Measurements from ENCODE around the gene RAB3D. TPM values are rescaled to one million over a fixed set of nuclear protein-coding genes. Genes with fewer than 3 reads are reported as not detected.

RAB3D gene
- total and polyA plus RNA-seq, 10 of the 15 experiments (the other 5 are each of a cell fraction or from before 2014, with no cell fraction given), result 1.1 to 15.7 (median 6.2) TPM

DNA sequence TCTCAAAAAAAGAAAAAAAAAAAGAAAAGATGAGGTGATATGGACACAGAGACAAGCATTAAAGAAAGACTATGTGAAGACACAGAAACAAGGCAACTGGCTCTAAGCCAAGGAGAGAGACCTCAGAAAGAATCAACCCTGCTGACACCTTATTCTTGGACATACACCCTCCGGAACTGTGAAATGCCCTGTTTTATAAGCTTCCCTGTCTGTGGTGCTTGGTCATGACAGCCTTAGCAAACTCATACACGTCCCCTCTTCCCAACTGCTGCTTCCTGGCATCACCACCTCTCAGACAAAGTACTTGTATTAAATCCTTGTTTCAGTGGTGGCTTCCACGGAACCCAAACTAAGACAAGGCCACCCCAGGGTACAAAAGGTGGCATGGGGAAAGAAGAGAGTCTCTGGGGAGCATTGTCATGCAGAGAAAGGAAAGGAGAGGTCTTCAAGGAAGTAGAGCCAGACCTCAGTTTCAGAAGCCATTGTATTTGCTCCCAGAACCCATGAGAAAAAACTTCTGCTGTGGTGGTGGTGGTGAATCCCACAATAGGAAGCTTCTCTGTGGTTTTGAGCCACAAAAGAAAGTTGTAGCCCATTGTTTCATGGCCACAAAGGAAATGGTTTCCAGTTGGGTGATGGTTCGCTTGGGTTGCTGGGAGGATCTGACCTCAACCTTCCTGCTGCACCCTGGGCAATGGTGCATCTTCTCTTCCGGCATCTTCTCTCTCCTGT lies 59.8 kb downstream of the RAB3D start (continued):
- TF ChIP-seq, protein P1, sequence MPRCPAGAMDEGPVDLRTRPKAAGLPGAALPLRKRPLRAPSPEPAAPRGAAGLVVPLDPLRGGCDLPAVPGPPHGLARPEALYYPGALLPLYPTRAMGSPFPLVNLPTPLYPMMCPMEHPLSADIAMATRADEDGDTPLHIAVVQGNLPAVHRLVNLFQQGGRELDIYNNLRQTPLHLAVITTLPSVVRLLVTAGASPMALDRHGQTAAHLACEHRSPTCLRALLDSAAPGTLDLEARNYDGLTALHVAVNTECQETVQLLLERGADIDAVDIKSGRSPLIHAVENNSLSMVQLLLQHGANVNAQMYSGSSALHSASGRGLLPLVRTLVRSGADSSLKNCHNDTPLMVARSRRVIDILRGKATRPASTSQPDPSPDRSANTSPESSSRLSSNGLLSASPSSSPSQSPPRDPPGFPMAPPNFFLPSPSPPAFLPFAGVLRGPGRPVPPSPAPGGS (IDR thresholded peaks at IDR 0.05; ENCODE audit: borderline replicate concordance, insufficient read depth, low read depth, low read length, poor library complexity, severe bottlenecking), result peak; percentile 47
- TF ChIP-seq SMC3 (IDR thresholded peaks at IDR 0.05; ENCODE audit: borderline replicate concordance, low read length) (no peak), IKZF1 (conservative IDR thresholded peaks at IDR 0.05) (peak; percentile 88), FOXM1 (IDR thresholded peaks at IDR 0.05; ENCODE audit: low read depth, low read length) (peak; percentile 80), HDAC2 (IDR thresholded peaks at IDR 0.05) (no peak), EED (IDR thresholded peaks at IDR 0.05; ENCODE audit: low read depth) (peak; percentile 94), CEBPB (IDR thresholded peaks at IDR 0.05; ENCODE audit: borderline replicate concordance in 1 of 2, low read depth in 2 of 2, low read length in 2 of 2) (0 out of 4 replicates have a peak, but pooled peaks of 1 of the 2 experiments have one; percentile 69), IKZF2 (IDR thresholded peaks at IDR 0.05) (peak; percentile 92 to 95), MEF2B (IDR thresholded peaks at IDR 0.05; ENCODE audit: partially characterized antibody, poor library complexity, severe bottlenecking) (peak; percentile 86), GABPA (IDR thresholded peaks at IDR 0.05; ENCODE audit: low read depth) (peak; percentile 57; the same call in 1 of the 2 replicates), TCF7 (IDR thresholded peaks at IDR 0.05; ENCODE audit: borderline replicate concordance) (peak; percentile 18; the same call in 1 of the 2 replicates), EP300 (IDR thresholded peaks at IDR 0.05; ENCODE audit: borderline replicate concordance in 1 of 2, control insufficient read depth in 1 of 2, low read depth in 2 of 2, low read length in 2 of 2) (peak in 1 of 2 experiments; percentile 57; a peak in 1 of 4 replicates), BCL11A (IDR thresholded peaks at IDR 0.05; ENCODE audit: low read depth, low read length) (0 out of 2 replicates have a peak, but pooled peaks have one; percentile 25), MTA2 (IDR thresholded peaks at IDR 0.05; ENCODE audit: low read depth) (peak; percentile 45; the same call in 1 of the 2 replicates), NR2C2 (IDR thresholded peaks at IDR 0.05; ENCODE audit: borderline replicate concordance, control insufficient read depth, insufficient read length, low read depth) (no peak), ATF7 (IDR thresholded peaks at IDR 0.05; ENCODE audit: low read depth) (peak; percentile 56; the same call in 1 of the 2 replicates), SRF (IDR thresholded peaks at IDR 0.05; ENCODE audit: low read depth in 2 of 2, low read length in 2 of 2) (no peak), NFIC (IDR thresholded peaks at IDR 0.05; ENCODE audit: low read depth, low read length) (peak; percentile 92), PML (IDR thresholded peaks at IDR 0.05; ENCODE audit: low read length) (peak; percentile 46; the same call in 1 of the 2 replicates), IRF4 (IDR thresholded peaks at IDR 0.05; ENCODE audit: low read depth, low read length) (peak; percentile 49; the same call in 1 of the 2 replicates)
- TF ChIP-seq, protein P2, sequence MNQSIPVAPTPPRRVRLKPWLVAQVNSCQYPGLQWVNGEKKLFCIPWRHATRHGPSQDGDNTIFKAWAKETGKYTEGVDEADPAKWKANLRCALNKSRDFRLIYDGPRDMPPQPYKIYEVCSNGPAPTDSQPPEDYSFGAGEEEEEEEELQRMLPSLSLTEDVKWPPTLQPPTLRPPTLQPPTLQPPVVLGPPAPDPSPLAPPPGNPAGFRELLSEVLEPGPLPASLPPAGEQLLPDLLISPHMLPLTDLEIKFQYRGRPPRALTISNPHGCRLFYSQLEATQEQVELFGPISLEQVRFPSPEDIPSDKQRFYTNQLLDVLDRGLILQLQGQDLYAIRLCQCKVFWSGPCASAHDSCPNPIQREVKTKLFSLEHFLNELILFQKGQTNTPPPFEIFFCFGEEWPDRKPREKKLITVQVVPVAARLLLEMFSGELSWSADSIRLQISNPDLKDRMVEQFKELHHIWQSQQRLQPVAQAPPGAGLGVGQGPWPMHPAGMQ (IDR thresholded peaks at IDR 0.05; ENCODE audit: borderline replicate concordance), result peak; percentile 66; the same call in 1 of the 2 replicates
- TF ChIP-seq, protein P3, sequence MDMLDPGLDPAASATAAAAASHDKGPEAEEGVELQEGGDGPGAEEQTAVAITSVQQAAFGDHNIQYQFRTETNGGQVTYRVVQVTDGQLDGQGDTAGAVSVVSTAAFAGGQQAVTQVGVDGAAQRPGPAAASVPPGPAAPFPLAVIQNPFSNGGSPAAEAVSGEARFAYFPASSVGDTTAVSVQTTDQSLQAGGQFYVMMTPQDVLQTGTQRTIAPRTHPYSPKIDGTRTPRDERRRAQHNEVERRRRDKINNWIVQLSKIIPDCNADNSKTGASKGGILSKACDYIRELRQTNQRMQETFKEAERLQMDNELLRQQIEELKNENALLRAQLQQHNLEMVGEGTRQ (IDR thresholded peaks at IDR 0.05; ENCODE audit: borderline replicate concordance, low read depth, low read length), result no peak
- TF ChIP-seq, protein P4, sequence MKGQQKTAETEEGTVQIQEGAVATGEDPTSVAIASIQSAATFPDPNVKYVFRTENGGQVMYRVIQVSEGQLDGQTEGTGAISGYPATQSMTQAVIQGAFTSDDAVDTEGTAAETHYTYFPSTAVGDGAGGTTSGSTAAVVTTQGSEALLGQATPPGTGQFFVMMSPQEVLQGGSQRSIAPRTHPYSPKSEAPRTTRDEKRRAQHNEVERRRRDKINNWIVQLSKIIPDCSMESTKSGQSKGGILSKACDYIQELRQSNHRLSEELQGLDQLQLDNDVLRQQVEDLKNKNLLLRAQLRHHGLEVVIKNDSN (IDR thresholded peaks at IDR 0.05; ENCODE audit: borderline replicate concordance, extremely low read length, insufficient read depth, low read depth, low read length), result no peak
- TF ChIP-seq, protein P5, sequence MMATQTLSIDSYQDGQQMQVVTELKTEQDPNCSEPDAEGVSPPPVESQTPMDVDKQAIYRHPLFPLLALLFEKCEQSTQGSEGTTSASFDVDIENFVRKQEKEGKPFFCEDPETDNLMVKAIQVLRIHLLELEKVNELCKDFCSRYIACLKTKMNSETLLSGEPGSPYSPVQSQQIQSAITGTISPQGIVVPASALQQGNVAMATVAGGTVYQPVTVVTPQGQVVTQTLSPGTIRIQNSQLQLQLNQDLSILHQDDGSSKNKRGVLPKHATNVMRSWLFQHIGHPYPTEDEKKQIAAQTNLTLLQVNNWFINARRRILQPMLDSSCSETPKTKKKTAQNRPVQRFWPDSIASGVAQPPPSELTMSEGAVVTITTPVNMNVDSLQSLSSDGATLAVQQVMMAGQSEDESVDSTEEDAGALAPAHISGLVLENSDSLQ (IDR thresholded peaks at IDR 0.05), result no peak

Measured in GM12878 (cell line).